GM19238 (cell line): Measurements from ENCODE around the gene DNAJC18.
A peak's percentile ranks its signal among the peaks of the same experiment; 100 is the strongest.
"Not testable (repeated sequence)": the region's sequence is repeated elsewhere in the genome, so short reads cannot be mapped to it uniquely, and the experiment has no call there.

Experiments
- DNase-seq: peaks from one replicate; pipeline ENCODE4 v3.0.0; 2011; ENCODE audit warnings: low spot score; ENCODE audit not compliant: insufficient read length

The DNAJC18 gene

DNA sequence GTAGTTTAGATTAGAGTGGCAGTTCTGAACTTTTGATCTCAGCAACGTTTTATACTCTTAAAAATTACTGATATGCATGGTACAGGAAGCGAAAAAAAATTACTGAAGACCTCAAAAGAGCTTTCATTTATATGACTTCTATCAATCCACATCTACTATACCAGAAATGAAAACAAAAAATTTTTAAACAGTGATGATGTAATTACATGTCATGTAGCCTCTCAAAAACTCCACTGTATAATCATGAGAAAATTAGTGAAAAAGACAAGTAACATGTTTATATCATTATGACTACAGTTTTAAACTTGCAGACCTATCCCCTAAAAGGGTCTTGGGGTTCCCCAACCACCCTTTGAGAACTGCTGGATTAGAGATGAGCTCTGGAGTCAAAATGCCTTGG is 9.3 kb downstream of the DNAJC18 start:
- DNase-seq: no peak

DNA sequence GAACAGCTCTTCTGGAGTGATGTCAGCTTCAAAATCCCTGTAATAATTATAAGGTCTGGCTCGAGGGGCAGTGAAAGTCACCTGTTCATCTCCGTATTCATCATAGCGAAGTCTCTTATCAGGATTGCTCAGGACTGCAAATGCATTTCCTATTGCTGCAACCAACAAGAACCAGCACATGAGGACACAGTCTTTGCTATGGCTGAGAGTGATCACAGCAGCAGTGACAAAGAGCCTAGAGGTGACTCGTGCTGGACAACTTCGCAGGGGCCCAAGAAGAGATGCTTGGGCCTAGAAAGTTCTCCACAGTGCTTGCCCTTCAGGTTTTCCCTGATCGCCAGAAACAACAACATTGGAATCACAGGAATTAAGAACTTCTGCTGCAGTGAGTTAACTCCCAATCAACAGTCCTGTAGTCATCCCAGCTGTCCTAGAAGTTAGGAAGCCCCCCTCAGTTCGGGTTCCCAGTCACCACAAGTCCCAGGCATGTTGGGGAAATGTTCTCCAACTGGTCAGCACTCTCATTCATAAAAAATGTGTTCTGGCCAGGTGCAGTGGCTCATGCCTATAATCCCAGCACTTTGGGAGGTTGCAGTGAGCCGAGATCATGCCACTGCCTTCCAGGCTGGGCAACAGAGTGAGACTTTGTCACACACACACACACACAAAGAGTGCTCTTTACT is 13.0 kb downstream of the DNAJC18 start:
- no peak for DNase-seq

DNA sequence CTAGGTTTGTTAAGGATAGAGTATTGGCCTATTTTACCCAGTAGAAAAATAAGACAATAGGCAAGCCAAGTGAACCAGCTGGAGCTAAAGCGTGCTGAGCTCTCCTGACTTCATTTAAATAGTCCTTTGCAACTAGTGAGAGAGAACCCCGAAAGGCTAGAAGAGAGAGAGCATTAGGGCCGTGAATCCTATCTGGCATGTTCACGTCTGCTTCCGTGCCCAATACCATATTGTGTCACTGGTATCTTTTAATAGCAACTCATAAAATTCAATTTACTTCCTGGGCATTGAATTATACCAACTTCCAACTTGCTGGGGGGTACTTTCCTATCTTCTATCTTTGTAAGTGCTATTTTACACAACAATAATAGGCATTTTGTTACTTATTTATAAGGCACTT is 13.8 kb downstream of the DNAJC18 start:
- DNase-seq: no peak

DNA sequence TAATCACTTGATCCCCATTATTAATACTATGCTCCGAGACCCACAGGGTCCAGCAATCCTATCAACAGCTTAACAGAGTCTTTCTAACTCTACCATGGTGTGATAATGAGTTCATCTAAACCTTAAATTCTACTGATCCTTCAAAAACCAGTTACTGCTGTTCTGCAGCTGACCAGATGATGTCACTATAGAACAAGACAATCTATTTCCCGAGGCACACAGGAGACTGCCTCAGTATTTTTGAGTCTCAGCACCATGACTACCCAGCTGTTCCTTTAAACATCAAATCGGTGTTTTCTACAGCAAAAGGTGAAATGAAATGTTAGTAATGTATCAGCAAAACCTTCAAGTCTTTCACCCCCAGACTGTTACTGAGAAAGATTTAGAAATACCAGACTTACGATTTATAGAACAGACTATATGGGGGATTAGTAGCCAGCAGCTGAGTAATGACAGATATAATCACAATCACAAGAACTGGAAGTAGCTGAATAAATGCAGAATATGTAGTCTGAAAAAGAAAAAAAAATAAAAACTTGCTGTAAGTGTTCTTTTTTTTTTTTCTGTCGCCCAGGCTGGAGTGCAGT is 16.9 kb downstream of the DNAJC18 start:
- DNase-seq: peak; percentile 63

DNA sequence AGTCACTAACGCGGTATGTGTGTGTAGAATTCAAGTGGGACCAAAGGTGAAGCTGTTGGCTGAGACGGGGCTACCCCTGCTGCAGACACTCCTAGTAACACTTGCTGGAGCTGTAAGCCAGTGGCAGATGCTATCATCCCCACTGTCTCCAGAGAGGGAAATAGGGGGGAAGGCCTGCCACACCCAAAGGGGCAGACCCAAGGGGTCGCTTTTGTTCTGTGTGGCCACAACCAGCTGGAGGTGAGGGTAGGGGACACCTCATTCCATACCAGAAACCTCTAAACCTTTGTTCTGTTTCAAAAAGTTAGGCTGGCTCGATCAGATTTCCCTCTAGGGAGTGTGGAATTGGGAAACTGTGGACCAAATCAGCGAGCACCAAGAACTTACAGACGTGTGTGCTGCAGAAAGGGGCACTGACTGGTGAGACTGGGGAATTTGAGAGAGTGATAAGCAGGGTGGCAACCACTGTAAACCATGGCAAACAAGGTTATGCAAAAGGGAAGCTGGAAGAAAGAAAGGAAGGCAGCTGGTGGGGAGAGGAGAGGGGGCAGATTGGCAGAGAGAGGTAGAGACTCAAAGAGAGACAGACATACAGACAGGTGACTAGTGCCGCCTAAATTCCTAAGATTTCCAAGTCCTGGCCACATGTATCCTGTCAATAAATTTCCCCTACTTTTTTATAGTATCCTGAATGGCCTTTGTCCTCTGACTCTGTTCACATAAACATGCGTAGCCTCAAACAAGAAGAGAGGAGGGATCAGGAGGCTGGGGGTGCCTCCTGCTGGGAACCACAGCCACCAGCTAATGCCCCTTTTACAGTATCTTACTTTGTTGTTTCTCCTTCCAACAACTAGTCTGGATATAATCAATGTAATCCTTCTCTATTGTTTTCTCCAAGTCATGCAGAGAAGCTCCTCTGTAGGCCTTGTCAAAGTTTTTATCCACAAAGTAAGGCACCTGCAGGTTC is 19.8 kb downstream of the DNAJC18 start:
- DNase-seq: no peak

DNA sequence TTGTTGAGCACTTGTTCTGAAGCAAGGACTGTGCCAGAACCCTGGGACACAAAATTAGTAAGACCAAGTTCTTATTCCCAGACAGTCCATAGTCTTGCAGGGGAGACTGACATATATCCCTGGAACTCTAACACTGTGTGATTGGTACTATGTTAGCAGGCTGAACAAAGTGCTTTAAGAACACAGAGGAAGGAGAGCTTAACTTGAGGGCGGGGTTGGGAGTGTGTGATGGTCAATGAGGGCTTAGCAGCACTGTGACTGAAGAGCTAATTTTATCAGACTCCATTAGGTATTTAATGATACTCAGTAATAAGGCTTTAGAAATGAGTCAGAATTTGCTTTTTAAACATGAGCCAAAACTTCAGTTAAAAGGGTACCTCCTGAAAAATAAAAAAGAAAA is 20.5 kb downstream of the DNAJC18 start:
- DNase-seq: no peak

DNA sequence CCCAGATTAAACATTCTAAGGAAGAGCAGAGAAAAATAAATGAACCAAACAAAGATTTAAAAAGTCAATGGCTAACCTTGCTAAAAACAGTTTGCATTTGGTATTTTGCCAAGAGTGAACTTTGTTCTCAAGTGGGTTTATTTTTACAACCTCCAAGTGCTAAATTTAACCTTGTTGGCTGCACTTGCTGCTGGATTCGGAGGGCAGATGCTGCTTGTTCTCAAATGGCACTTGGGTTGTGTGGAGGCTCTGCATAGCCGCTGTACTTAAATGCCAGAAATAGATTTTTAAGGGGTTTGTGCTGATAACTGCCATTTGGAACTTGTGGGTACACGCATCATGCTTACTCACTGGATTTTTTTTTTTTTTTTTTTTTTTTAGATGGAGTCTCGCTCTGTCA is 22.1 kb downstream of the DNAJC18 start:
- DNase-seq: no peak

DNA sequence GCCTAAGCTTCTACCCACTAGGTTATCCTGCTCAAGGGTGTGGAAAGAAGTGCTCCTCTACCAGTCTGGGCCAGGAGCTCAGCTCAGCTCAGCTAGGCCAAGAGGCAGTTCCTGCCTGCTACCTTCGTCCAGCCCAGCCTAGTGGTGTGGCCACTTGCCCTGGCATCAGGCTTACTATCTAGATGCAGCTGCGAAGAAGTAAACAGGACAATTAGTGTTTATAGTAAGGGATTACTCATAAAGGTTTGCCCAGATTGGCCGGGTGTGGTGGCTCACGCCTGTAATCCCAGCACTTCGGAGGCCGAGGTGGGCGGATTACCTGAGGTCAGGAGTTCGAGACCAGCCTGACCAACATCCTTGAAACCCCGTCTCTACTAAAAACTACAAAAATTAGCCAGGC is 22.7 kb downstream of the DNAJC18 start:
- no peak for DNase-seq

DNA sequence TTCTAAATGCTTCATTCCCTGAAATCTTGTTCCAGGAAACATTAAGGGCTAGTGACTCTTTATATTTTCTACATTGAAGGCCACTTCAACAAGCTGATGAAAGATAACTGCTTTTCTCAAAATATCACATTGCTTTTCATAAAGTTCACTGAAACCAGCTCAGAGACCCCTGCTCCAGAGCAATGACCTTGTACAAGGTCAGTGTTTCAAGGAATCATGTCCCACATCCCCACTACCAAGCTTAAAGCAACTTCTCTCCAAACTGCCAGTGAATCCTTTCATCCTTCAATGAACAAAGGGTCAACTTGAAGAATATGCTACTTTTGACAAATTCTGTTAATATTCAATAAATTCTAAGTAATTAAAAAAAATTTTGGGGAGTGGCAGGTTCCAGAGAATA is 23.5 kb downstream of the DNAJC18 start:
- no peak for DNase-seq

DNA sequence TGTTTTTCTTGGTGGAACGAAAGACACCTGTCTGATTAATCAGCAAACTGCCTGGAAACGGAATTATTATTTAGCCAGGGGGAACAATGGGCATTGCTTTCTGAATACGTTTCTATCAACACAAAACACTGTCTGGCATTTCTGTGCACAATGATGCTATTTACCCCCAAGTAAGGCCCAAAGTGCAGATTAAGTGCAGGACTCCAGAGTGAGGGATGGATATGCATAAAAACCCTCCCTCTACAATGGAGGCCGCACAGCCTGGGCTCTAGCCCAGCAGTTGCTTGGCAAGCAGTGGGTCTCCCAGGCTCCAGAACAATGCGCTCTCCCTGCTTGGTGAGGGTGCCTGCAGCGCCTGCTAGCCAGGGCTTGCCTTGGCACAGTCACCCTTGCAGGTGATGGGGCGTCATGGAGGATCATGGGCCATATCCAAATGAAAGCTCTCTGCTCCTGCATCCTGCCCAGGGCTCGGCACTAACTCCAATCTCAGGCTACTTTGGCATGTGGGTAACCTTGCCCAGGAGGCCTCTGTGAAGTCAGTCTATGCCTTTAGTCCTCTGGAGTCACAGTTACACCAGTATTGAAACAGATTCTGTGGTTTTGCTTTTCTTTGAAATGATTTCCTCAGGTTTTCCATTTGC is 24.0 kb downstream of the DNAJC18 start:
- no peak for DNase-seq

DNA sequence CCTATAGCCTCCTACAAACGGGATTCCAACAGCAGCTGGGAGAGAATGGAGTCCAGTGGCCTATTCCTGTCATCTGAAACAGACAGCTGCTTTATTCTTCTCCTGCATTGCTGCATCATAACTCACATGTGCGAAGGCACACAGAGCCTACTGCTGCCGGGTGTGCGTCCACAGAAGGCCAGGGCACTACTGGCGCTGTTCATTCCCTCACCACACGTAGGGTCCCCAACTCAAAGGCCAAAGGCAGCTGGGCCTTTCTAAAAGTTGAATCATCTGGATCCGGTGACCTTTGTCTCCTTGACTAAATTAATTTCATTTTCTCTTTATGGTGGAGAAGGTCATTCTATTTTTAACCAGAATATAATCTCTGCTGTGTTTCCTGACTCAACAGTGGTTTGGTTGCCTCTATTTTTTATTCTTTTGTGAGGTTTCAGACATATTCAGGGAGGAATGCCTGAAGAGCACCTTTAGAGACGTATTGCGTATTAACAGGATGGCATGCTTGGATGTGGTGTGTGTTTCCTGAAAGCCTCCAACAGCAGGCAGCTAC is 24.7 kb downstream of the DNAJC18 start:
- DNase-seq: no peak

DNA sequence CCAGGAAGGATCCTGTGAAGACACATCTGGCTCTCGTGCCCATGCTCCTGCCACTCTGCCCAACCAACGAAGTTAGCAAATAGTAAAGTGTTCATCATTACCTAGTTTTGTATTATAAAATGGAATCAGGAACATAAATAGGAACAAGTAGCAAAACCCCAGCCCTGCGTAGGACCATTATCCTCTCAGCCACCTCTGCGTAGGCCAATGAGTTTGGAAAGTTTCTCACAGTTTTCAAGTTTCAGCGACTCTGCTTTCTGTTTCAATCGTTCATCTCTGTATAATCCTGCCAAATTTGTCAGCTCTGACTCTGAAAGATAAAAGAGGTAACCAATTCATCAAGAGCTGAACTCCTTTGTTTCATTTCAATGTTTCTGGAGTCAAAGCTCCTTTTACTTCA is 25.4 kb downstream of the DNAJC18 start:
- no peak for DNase-seq

DNA sequence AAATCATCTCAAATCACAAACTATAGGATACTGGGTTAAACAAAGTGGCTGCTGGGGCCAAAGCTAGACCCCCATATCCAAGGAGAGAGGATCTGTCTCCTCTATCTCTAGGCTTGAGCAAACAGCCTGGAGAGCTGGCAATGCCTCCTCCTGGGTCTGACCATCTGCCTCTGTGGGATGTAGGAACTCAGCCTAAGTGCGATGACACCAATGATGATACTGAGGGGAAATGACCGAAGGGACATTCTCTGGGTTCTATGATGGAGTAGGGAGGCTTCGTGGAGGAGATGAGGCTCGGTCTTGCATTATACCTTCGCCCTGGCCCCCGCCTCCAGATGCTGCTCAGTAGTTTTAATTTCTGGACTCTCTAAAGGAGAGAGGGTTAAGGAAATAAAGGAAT is 26.2 kb downstream of the DNAJC18 start:
- DNase-seq: no peak

DNA sequence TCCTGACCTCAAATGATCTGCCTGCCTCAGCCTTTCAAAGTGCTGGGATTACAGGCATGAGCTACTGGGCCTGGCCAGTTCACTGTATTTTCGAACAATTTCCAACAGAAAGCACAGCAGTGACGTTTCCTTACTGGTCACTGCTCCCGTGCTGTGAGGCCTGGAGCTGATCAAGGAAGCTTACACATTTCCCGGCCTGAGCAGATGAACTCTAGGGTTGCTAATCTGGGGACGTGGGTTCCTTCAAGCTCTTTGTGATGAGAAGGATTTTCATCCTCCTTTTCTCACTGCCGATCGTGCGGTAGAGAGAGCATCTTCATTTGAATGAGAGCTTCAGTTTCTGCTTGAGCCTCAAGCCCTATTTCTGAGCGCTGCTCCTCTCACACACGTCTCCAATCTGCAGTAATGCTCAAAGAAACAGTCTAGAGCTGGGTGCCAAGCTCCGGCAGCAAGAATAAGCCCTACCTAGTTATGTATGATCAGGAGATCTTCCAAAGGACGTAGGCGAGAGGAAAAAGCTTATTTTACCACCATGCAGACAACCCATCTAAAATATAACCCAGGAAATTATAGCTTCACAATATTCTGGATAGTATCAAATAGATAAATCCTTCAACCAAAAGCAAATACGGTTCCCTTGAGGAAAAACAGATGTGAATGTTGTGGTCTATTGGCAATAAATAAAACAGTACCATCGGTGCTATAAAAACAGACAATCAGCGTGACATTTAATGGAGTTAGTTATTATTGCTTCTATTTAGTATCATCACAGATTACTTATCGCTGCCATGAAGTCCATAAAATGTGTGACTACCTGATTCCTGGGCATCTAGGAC is 28.1 kb downstream of the DNAJC18 start:
- no peak for DNase-seq

DNA sequence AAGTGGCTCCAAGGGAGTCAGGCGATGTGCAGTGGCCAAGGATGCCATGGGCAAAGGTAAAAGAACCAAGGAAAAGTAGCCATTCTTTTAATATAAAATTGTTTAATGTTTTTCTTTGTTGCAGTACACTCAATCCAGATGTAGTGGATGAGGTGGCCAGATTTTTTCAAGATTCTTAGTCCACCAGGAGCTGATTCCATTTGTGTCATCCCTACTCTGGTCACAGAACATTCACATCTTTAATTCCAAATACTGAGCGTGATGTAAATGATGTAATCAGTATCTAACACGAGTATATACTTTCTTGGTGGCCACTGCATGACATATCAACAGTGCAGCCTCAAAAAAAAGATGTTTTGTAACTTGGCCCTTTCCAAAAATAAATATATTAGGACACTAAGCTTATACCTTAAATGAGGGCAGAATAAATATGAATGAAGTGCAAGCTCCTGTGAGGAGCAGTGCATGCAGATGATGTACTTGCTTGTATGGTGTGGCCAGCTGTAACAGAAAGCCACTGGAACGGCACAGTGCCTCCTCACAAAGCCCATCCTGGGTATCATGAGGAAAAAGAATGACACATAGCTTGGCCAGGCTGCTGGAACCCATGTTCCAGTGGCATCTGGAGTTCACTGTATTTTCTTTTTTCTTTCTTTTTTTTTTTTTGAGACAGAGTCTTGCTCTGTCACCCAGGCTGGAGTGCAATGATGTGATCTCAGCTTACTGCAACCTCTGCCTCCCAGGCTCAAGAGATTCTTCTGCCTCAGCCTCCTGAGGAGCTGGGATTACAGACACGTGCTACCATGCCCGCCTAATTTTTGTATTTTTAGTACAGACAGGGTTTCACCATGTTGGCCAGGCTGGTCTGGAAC is 29.0 kb downstream of the DNAJC18 start:
- no peak for DNase-seq

DNA sequence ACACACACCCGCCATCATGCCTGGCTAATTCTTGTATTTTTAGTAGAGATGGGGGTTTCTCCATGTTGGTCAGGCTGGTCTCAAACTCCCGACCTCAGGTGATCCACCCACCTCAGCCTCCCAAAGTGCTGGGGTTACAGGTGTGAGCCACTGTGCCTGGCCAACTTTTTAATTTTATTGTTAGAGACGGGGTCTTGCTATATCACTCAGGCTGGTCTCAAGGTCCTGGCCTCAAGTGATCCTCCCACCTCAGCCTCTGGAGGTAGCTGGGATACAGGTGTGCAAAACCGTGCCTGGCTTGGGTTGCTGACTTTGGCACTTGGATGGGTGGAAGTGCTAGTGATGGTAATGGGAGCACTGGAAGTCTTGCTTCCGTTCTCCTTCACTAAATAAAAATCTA is 30.2 kb downstream of the DNAJC18 start:
- not testable (repeated sequence) for DNase-seq

DNA sequence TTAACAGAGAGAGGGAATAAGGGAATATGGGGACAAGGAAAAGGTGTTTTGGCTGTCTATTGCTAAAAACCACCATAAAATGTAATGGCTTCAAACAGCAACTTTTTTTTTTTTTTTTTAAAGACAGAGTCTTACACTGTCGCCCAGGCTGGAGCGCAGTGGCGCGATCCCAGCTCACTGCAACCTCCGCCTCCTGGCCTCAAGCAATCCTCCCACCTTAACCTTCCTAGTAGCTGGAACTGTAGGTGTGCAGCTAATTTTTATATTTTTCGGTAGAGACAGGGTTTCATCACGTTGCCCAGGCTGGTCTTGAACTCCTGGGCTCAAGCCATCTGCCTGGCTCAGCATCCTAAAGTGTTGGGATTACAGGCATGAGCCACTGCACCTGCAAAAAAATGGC is 31.1 kb downstream of the DNAJC18 start:
- no peak for DNase-seq

DNA sequence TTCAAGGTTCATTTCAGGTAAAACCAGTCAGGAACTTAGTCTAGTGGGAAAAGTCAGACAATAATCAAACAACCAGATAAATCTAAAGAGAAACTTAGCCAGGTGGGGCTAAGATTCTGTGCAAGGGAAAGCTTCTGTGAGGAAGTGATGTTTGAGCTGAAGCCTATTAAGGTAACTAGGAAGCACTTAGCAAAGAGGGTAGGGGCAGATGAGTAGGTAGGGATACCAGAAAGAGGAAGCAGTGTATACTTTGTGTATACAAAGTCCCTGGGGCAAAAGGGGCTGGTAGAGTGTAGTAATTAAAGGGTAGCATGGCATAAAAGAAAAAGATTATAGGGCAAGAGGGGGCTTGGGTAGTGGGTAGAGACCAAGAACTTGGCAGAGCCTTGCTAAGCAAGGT is 31.8 kb downstream of the DNAJC18 start:
- DNase-seq: no peak

DNA sequence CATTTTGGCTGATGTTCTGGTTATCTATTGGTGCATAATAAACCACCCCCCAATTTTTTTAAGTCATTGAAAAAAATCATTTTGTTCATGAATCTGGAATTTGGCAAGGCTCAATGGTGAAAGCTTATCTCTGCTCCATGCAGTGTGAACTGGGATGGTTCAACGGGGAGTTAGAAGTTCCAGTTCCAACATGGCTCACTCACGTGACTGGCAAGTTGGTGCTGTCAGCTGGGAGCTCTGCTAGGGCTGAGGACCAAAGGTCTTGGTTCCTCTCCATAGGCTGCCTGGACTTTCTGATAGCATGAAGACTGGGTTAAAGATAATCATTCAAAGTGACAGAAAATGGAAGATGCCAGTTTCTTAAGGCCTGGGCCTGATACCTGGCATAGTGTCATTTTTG is 32.4 kb downstream of the DNAJC18 start:
- DNase-seq: no peak

DNA sequence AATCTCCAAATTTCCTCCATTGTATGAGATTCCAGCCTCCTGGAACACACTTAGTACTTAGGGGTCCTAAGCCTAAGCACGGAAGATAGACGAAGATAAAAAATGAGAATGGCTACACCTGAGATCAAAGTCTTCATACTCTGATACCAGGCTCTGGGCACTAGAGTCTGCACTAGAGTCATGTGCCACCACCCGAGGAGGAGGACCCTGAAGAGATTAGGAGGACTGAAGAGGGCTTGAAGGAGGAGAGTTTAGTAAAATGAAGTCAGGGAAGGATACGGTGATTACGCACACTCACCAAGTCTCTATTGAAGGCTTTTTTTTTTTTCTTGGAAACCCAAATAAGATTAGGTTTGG is 34.9 kb downstream of the DNAJC18 start:
- DNase-seq: no peak
